HG02970 (cell line): Measurements from ENCODE around the gene GSE1.

Experiments
- ATAC-seq: cut with Tn5 transposase; IDR thresholded peaks from one replicate; pipeline ENCODE4 v1.9.1; 2021; ENCODE audit warnings: mild to moderate bottlenecking, moderate library complexity, moderate number of reproducible peaks; ENCODE audit not compliant: unreplicated experiment, low FRiP score

GSE1 gene

DNA sequence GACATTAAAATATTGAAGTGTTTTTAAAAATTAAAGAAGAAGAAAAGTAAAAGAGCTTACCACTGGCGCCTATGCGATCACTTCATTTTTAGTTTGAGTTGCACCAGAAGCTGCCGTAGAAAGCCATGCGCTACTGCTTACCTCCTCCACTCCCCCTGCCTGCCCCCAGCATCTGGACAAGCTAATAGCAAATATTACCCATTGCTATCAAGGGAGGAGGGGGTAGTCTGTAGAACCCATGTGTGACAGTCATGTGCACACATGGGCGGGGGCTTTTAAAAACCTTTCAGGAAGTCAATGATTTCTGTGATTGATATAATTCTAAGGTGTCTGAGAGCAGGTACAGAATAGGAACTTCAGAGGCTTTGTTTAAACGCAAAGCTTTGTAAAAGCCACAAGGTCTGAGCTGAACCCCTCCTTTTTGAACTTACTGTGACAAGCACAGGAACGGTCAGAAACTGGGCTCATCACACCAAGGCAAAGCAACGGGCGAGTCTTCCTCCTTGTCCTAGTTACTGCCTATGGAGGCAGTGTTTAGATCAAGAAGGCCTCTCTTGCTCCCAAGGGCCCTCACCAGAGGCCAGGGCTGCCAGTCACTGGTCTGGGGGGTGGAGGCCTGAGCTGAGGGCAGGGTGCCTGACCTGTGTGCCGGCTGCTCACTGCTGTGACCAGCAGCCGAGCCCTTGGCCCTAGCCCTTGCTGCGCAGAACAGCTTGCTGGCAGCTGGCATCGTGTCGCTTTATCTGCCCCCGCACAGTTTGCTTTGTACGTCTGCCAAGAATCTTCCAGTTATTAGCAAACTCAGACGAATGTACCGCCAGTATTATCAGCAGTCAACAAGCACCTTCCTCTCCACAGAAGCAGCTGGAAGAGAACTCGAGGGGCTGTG lies 60.7 kb downstream of the GSE1 start:
- no peak for ATAC-seq

DNA sequence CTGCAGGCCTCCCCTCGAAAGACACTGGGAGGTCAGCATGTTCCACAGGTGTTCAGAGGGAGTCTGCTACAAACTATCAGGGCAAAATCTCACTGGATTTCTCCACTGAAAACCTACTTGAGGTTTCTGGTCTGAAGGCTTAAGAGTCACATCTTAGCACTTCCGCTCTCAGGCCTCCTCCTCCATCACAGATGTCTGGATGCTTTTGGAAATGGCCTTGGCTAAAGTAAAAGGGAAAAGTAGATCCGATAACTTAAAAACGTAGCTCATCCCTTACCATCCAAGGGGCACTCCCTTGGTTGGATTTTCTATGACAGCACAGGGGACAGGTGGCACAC lies 61.3 kb downstream of the GSE1 start:
- no peak for ATAC-seq

DNA sequence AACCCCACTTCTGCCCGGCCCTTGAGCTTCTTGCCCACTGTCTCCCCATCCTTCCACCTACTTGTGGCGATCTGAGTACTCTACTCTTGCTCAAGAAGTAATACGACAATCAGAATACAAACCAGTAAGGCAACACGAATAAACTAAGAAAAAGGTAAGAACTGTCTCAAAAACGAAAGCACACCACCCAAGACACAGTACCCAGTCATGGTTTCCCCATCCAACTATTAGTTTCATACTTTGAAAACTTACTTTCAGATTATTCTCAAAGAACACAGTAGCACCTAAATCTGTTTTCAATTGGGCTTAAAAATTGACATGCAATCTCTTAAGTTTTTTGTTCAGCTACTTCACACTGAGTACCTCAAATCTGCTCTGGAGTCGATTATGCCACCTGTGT lies 61.7 kb downstream of the GSE1 start:
- ATAC-seq, result no peak

DNA sequence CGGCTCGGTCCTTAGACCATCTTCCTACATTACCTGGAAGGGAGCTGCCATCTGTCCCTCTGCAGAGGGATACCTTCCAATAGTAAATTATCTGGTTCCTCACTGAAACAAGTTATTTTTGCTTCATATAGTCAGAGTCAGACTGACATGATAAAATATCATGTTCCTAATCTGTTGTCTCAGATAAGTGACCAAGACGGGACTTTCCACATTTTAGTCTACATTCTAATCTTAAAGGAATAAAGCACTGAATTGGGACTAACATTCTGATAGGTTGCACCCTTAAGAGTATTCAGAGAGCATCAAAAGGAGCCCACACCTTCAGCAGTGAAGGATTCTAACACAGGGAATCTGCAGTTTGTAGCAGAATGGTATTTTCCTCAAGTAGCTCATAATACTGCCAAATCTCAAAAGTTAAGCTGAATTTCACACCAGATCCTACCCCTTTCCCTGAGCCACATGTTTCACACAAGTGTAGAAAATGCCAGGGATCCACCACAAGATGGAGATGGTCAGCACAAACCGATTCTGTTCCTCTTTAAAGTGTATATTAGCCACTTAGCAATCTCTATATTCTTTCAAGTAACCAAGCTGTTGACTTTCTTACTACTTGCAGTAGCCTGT lies 62.2 kb downstream of the GSE1 start:
- no peak for ATAC-seq

DNA sequence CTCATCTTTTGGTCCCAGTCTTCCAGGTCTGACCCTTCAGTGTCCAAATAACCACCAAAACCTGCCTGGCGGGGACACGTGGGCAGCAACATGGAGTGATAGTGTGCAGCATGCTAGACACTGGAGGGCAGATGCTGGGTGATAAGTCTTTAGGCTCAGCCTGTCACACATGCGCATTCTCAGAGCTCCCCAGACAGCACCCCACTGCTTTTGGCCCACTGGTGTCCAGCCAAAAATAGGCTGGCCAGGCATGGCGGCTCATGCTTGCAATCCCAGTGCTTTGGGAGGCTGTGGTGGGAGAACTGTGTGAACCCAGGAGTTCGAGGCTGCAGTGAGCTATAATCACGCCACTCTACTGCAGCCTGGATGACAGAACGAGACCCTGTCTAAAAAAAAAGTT lies 63.3 kb downstream of the GSE1 start:
- ATAC-seq, result no peak

DNA sequence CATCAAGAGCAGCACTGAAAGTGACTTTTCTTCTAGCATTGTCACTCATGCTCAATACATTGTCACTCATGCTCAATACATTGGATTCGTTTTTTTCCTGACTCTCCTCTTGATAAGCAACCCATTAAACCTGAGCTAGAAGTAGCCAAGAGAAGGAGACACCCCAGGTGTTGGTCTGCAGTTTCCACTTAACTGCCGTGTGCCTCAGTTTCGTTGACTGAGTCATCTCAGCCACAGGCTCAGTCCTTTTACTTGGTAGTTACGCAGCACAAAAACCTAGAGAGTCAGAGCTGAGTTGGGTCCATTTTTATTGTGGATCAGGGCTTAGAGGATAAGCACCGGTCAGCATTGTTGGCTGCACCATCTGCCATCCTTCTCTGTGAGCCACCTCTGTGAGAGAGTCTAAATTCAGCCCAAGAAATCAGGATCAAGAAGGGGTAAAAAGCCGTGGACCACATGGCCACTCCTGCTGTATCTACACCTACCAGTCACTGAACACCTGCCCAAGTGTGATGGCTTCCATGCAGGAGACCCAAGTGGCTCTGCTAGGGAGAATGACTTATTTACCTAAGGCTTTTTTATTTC lies 64.4 kb downstream of the GSE1 start:
- no peak for ATAC-seq

DNA sequence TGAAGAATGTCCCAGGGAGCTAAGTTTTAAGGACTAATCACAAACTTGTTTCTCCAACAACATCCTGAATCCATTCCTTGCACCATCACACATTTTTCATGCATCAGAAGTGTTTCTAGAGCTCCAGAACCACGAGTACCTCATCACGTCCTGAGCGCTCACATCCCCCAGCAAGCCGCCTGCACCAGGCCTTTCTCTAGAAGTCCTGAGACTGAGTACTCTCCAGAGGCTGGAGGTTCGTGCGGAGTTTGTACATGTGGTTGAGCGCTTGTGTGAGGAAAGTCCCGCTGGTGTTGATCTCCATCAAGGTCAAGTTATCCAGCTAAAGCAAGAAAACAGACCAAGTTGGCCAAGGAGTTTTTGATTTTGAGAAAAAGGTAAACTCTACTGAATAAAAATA lies 64.9 kb downstream of the GSE1 start:
- ATAC-seq, result no peak

DNA sequence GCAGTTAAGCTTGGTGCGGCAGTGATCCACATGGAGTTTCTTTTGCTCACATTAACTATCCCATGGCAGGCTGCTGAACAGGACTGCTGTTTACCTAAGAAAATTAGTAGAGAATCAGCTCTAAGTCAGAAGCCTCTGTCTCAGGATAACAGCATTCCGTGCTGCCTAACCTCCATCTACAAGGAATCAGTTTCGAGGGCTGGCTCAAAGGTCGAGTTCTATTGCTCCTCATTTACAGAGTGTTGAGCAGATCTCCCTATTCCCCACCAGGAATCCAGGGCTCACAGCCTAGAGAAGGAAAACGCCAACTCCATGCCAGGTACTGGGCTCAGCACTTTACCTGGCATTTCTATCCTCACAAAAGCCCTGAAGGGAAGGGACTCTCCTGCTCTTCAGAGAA lies 65.7 kb downstream of the GSE1 start:
- no peak for ATAC-seq

DNA sequence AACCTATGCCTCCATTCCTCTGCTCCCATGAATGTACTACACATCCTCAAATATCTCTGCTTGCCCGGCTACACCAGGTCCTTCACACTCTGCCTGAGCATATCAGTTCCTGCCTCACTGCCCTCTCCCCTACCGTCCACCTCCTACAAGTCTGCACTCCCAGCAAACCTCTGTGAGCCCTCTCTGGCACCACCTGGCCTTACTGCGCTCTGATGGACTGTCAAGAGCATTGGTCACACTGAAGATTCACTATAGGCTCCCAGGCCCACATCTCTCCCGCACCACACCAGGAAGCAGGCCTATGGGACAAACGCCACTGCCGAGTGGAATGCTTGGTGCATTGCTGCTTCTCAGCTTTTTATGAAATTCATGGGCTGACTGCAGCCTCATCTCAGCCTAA lies 66.7 kb downstream of the GSE1 start:
- ATAC-seq, result no peak

DNA sequence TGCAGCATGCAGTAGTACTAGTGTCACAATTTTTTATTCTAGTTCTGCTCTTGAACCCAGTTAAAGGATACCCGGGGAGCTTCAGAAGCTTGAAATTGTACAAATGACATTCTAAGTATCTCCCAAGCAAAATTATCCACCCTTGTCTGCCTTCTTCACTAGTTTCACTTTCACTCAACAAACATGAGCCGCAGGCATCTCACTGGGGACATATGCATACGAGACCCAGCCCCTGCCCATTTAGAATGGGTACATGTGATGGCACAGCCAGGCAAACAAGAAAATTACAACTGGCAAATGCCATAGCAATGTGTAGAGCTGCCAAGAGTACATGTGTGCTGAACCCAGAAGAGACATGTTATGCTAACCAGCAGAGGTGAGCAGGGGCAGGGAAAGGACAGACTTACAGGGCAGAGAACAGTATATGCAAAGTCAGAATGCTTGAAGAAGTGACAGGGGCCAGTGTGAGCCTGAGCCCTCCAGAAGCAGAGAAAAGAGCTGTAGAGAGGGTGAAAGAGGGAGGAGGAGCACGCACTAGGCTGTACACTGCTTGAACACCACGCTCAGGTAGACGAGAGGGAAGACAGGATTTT lies 67.3 kb downstream of the GSE1 start:
- no peak for ATAC-seq

DNA sequence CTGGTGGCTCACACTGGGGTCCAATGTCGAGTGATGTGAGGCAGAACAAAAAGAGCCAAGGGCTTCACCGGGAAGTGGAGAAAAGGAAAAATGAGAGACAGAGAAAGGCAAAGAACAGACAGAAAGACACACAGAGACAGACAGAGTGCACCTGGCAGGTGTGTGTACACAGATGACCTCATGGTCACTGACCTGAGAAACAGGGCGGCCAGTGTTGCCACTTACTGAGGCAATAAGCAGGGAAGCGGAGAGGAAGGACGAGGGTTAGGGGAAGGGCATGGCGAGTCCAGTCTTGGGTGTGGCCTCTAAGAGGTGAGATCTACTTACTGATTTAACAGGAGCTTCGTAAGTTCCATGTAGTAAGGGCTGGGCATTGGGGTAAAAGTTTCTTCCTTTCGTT lies 68.1 kb downstream of the GSE1 start:
- no peak for ATAC-seq

DNA sequence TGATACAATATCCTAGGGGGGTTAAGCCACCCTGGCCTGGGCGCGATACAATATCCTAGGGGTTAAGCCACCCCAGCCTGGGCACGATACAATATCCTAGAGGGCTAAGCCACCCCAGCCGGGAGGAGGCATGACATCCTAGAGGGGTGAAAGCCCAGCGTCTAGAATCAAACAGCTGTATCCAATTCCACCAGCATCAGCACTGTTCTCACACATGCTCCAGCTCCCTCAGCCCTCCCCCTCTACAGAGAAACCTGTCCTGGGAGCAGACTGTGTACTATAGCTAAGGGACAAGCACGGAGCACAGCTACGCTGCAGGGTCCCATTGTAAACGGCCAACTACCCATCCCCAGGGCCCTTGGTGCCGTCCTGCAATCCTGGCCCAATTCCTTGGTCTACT lies 69.4 kb downstream of the GSE1 start:
- ATAC-seq, result no peak

DNA sequence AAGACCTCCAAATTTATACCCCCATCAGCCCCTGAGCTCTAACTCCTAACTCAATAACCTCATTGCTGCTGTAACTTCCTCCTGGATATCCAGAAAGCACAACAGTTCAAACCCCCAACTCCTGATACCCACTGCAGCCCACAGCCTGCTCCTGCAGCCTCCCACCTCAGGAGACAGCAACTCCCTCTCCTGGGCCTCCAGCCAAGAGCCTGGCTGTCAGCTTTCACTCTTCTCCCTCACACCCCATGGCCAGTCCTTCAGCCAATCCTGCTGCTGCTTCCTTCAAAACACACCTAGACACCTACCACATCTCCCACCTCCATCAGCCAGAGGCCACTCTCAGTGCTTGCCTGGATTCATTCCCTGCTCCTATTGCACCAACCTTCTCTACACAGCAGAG lies 70.2 kb downstream of the GSE1 start:
- ATAC-seq, result no peak

DNA sequence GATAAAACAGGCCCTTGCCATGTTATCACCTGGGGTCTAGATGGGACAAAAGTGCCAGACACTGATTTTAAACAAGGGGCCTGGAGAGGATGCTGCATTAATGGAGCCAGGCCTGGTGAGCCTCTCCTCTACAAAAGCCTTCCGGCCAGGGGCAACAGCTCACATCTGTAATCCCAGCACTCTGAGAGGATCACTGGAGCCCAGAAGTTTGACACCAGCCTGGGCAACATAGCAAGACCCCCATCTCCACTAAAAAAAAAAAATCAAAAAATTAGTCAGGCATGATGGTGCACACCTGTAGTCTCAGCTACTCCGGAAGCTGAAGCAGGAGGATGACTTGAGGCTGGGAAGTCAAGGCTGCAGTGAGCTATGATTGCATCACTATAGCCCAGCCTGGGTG lies 72.1 kb downstream of the GSE1 start:
- ATAC-seq, result no peak

DNA sequence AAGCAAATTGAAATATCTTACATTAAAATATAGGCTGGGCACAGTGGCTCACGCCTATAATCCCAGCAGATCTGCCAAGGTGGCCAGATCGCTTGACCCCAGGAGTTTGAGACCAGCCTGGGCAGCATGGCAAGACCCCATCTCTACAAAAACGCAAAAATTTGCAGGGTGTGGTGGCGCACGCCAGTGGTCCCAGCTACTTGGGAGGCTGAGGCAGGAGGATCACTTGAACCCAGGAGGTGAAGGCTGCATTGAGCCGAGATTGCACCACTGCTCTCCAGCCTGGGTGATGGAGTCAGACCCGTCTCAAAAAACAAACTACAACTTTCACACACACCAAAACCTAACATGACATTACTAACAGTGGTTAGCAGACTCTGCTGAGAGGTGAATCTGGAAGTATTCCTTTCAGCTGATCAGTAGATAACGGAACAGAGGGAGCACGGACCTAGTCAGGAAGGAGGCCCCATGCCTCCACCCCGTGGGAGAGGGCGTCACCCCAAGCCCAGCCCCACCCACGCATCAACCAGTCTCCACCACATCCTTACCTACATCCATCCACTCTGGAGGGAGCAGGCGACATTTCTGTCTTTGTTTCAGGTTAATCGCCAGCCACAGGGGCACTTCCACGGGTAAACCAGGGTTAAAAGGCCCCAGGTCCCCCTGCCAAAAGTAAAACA lies 73.9 kb downstream of the GSE1 start:
- no peak for ATAC-seq

DNA sequence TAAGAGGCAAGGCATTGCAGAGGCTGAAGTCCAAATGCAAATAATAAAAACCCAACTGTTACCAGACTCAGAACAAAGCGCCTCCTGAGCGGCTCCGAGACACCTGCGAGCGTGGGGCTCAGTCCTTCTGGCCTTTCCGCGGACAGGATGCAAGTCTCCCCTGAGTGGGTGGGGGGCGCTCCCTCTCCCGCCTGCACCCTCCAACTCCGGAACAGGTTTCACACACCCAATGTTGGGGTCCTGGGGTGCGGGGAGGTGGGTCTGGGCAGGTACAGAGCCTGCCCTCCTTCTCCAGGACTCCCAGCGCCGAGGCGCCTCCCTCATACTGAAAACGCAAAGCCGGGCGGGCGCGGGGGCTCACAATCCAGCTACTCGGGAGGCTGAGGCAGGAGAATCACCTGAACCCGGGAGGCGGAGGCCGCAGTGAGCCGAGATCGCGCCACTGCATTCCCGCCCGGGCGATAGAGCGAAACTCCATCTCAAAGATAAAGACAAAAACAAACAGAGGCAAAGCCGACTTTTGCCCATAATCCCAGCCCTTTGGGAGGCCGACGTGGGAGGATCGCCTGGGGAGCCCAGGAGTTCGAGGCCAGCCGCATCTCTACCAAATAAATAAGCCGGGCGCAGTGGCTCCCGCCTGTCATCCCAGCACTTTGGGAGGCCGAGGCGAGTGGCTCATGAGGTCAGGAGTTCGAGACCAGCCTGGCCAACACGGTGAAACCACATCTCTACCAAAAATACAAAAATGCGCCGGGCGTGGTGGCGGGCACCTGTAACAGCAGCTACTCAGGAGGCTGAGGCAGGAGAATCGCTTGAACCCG lies 74.7 kb downstream of the GSE1 start:
- ATAC-seq, result no peak

DNA sequence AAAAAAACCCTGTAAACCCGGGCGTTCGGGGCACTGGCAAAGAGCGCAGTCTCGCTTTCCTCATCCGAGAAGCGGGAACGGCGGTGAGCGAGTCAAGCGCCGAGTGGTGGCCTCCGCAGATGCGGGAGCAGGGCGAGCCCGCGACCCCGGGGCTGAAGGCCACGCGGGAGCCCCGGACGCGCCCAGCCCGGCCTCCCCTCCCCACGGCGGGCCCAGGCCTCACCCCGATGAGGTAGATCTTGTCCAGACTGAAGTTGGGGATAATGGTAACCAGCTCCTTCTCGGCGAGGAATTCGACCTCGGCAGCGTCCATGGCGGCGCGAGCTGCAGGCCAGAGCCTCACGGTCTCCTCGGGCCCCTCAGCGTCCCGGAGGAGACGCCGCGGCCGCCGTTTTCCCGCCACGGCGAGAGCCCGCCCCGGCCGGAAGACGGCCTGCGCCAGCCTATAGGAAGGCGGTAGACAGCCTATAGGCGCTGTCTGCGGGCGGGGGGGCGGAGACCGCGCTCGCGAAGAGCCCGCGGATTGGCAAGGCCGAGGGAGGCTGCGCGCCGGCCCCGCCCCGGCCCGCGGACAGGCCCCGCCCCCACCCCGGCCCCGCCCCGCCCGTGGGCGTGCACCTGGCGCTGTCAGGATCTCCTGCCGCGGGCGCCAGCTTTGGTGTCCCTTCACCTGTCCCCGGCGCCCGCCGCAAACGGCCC lies 75.6 kb downstream of the GSE1 start, which contains the start of gene GINS2:
Gene GINS2 (minus strand): TSS at position 369 of the 699 bp plus-strand sequence. CDS start 56 bp downstream, at position 313.
- ATAC-seq, result peak; percentile 91

DNA sequence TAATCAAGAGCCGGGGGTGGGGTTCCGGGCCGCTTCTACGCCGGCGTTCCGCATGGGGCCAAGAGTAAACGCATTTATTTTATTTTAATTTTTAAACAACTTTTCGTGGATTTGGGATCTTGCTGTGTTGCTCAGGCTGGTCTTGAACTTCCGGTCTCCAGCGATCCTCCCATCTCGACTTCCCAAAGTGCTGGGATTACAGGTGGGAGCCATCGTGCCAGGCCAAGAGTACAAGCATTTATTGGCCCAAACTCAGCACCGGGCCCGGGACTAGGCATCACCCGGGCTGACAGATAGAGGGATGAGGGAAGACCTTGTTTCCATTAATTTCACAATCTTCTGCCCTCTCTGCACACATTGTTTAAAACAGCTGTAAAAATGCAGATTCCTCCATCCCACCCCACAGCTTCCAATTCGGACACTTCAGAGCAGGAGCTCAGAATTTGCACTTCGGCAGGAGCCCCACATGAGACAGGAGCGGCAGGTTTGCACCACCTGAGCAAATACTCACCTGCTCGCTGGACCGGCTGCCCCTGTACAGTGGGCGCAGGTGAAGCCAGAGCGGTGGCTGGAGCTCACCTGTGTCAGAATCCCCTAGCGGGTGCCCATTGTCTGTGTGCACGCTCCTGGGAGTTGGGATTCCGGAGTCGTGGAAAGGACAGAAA lies 76.3 kb downstream of the GSE1 start:
- ATAC-seq, result no peak

DNA sequence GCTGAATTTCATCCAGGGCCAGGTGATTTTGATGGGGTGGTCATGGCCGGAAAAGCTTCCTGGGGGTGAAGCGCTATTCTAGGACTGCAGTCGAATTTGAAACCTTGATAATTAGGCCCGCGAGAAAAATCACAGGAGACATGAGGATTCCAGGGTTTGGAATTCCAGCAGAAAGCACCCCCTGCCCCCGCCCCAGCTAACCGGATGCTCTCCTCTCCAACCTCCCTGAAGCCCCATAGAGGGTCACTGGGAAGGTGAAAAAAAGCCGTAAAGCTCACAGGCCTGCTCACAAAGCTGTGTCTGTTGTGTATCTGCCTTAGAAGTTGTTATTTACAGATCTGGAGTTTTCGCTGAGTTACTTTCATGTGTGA lies 76.8 kb downstream of the GSE1 start:
- ATAC-seq, result no peak
